ENCODE results near the gene ZSCAN25.
A peak's percentile ranks its signal among the peaks of the same experiment; 100 is the strongest.
"Not testable (repeated sequence)": the region's sequence is repeated elsewhere in the genome, so short reads cannot be mapped to it uniquely, and the experiment has no call there.

Gene ZSCAN25

DNA sequence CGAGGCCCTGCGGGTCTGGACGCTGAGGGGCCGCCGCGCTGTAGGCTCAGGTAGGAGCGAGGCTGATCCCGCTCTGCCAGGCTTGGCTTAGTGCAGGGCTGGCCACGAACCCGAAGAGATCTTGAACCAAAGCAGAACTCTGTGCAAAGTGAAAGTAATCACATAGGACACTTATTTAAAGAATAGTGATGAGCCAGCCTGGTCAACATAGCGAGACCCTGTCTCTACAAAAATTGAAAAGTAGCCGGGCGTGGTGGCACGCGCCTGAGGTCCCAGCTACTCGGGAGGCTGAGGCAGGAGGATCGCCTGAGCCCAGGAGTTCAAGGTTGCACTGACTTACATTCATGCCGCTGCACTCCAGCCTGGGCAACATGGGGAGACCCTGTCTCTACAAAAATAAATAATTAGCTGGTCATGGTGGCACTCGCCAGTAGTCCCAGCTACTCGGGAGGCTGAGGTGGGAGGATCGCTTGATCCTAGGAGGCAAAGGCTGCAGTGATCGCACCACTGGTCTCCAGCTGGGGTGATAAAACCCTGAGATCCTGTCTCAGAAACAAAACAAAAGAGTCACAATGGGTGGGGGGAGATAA is 541 bp downstream of the ZSCAN25 start:
- no peak for DNase-seq (ENCODE audit: low read depth)

DNA sequence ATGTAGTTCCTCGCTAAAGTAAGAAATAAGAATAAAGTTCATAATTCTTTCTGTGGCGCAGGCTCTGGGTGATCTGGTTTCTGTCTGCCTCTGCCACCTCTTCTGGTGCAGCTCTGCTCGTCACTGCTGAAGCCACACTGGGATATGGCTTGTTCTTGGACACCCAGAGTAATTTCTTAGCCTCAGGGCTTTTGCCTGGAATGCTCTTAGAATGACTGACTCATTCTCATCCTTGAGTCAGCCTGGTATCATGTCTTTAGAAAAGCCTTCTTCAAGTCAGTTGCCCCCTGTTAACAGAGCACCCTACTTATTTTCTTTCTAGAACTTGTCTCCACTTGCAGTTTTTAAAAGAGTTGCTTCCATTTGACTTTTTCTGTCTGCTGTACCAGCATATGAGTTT is 2.0 kb downstream of the ZSCAN25 start:
- DNase-seq (ENCODE audit: low read depth): no peak

DNA sequence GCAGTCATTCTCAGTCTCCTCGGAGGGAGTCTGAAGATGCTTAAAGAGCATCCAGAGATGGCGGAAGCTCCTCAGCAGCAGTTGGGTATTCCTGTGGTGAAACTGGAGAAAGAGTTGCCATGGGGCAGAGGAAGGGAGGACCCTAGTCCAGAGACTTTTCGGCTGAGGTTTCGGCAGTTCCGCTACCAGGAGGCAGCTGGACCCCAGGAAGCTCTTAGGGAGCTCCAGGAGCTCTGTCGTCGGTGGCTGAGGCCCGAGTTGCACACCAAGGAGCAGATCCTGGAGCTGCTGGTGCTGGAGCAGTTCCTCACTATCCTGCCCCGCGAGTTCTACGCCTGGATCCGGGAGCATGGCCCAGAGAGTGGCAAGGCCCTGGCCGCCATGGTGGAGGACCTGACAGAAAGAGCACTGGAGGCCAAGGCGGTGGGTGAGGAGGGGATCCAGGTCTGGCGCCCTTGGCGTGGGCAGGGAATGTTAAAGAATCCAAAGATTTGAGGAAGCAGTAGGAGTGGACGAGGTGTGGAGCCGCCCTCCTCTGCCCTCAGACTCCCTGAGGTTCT is 2.9 kb downstream of the ZSCAN25 start:
- DNase-seq (ENCODE audit: low read depth): no peak

DNA sequence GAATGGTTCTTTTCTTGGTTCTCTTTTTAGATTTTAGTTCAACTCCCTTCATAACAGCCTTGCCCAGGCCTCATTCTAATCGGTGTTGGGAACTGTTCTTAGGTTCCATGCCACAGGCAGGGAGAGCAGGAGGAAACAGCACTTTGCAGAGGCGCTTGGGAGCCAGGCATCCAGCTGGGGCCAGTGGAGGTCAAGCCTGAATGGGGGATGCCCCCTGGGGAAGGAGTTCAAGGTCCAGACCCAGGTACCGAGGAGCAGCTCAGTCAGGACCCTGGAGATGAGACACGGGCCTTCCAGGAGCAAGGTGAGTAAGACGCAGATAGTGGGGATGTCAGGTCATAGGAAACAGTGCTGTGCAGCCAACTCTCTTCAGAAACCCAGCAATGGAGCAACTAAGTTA is 4.5 kb downstream of the ZSCAN25 start:
- no peak for DNase-seq (ENCODE audit: low read depth)

DNA sequence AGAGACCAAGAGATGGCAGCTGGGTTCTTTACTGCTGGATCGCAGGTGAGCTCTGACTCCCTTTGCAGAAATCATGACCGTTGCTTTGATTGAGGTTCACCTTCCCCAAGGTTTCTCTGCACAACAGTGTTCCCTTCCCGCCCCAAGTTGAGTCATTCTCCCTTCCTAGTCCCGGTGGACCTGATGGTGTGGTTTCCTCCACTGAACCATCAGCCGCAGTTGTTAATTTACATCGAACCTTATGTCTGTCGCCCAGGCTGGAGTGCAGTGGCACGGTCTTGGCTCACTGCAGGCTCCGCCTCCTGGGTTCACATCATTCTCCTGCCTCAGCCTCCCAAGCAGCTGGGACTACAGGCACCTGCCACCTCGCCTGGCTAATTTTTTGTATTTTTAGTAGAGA is 5.8 kb downstream of the ZSCAN25 start:
- no peak for DNase-seq (ENCODE audit: low read depth)

DNA sequence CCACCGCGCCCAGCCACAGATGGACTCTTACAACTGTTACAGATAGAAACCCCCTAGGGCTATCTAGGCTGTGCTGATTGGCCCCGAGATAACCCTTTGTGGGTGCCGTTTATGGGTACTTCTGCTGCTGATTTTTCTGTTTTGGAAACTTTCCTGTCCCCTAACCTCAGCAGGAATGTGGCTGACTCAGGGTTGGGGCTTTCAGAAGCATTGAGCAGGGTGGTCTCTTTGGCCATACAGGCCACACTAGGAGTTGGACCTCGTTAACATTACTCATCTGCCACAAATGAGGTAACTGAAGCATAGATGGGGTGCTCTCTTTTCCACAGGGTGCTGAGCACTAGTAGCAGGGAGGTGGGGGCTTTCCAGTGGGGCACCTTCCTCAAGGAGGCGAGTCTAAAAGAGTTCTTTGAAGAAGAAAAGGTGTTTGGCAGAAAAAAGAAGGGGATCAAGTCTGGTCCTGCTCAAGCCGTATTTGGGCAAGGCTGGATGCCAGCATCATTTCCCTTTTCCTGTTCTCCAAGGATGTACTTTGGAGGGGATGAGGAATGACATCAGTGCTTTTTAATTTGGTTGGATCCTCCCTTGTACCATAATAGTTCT is 6.4 kb downstream of the ZSCAN25 start:
- no peak for DNase-seq (ENCODE audit: low read depth)

DNA sequence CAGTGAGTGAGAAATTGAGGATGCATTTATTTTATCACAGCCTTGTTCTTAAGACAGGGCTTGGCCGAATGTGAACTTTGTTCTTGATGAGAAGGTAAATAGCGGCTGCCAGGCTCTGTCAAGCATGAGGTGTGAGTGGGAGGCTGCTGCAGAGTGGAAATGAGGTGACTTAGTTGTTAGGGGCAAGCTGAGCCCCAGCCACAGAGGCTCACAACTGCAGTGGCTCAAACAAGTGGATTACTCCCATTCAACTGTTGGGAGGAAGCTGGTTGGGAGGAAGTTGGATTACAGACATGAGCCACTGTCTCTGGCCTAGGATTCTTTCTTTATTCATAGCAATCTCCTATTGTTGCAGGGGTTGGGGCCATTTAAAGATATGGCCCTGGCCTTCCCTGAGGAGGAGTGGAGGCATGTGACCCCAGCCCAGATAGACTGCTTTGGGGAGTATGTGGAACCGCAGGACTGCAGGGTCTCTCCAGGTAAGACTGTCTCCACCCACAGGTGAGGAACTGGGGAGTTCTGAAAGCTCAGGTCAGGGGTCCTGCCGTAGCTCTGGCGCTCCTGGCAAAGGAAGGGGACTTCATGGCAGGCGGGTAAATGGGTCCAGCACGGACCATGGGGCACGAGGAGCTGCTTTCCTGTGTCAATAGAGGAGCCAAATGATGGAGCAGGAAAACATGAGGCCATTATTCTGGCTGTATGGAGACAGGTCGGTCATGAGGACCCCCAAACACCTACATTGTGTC is 7.1 kb downstream of the ZSCAN25 start:
- DNase-seq (ENCODE audit: low read depth): no peak

DNA sequence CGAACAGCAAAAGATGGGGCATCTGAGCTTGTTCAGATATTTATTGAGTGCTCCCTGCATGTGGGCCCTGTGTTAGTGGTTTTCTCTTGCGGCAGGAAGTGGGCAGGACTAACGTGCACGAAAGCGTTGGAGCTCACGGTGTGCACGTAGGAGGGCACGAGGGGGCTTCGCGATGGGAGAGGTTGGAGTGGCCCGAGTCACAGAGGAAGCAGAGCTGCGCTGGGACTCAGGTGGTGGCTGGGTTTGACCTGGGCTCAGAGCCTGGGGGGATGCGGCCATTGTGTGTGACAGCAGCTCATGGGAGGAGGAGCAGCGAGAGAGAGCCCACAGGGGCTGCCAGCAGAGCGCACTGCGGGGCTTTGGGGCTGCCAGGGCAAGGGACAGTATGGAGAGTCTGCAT is 7.7 kb downstream of the ZSCAN25 start:
- peak; percentile 47 for DNase-seq (ENCODE audit: low read depth)

DNA sequence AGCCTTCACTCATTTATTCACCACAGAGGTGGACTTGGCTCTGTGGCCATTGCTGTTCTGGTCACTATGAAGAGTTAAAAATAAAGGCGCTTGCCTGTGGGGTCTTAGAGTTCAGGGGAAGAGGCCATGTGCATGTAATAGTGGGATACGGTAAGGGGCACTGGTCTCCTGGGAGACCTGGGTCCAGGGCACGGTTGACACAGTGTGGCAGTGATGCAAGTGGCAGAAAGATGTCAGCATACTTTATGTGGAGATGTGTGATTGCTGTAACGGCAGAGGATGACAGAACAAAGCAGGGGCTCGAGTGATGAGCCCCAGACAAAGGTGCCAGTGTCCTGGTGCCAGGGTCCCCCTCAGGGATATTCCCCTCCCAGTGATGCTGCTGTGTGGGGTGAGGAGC is 8.6 kb downstream of the ZSCAN25 start:
- DNase-seq (ENCODE audit: low read depth): no peak

DNA sequence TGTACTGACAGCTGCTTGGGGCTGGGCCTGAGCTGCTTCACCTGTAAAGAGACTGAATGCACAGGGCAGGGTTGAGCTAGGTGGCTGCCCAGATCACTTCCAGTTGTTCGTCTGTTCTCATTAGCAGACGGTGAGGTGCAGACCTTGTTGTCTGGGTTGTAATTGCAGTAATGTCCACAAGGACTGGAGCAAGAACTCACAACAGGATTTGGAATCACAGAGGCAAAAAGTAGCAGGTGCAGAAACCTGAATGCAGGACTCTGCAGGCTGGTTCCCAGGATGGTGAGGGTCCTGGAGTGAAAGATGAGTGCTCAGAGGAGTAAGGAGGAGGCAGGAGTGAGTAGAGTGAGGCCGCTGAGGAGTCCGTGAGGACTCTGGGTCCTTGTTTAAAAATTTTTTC is 9.2 kb downstream of the ZSCAN25 start:
- DNase-seq (ENCODE audit: low read depth): no peak

DNA sequence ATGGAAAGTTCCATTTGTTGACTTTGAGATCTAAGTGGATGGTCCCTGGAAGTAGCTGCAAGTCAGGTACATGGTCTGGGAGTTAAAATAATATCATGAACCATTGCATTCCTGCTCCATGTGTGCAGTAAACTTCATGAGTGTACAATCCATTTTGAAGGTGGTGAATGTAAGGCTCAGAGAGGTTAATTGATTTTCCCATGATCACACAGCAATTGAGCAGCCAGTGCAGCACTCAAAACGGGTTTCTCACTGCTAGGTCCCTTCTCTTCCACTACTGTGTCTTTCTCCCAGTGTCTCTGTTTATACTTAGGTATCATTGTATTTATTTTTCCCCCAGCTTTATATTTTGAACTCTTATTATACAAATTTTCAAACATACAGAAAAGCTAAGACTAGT is 9.9 kb downstream of the ZSCAN25 start:
- no peak for DNase-seq (ENCODE audit: low read depth)

DNA sequence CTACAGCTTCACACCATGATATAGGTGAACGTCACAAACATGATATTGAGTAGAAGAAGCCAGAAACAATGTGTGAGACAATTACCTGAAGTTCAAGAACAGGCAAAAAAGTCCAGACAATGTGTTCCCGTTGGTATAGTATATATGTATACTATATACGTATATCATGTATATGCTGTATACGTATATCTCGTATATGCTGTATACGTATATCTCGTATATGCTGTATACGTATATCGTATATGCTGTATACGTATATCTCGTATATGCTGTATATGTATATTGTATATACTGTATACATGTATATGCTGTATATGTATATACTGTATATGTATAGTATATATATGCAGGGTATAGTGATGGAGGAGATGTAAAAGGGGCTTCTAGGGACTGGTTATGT is 10.8 kb downstream of the ZSCAN25 start:
- DNase-seq (ENCODE audit: low read depth): no peak

DNA sequence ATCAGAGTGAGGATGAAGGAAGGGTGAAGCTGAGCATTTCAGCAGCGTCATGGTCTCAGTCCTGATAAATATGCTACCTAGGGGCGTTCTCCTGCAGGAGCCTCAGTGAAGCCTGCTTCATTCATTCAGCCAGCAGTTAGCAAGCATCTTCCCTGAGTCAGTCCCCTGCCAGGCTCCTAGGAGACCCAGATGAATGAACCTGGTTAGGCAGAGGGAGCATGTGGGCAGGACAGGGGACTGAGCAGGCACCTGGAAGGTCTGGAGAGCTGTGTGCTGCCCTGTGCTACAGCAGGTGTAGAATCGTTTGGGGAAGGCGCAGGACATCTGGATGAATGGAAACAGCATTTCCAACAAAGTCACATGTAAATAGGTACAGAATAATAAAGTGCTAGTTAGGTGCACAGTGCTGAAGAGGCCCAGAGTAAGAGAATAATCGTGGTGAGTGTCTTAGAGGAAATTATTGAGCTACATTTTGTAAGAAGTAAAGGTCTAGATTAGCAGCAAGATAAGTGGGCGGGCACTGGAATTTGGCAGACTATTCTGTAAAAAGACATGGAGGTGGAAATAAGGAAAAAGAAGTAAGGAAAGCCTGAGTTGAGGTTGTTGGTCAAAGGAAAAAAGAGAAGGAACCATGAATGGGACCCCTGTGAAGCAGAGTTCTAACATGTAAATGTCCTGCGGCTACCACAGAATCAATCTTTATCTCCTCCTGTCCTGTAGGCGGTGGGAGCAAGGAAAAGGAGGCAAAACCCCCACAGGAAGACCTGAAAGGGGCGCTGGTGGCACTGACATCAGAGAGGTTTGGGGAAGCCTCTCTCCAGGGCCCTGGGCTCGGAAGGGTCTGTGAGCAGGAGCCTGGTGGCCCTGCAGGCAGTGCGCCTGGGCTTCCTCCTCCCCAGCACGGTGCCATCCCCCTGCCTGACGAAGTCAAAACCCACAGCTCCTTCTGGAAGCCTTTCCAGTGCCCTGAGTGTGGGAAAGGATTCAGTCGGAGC is 12.0 kb downstream of the ZSCAN25 start:
- no peak for DNase-seq (ENCODE audit: low read depth)

DNA sequence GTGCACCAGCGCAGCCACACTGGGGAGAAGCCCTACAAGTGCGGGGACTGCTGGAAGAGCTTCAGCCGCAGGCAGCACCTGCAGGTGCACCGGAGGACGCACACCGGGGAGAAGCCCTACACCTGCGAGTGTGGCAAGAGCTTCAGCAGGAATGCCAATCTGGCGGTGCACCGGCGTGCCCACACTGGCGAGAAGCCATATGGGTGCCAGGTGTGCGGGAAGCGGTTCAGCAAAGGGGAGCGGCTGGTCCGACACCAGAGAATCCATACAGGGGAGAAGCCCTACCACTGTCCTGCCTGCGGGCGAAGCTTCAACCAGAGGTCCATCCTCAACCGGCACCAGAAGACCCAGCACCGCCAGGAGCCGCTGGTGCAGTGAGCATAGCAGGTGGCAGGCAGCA is 12.9 kb downstream of the ZSCAN25 start:
- no peak for DNase-seq (ENCODE audit: low read depth)

DNA sequence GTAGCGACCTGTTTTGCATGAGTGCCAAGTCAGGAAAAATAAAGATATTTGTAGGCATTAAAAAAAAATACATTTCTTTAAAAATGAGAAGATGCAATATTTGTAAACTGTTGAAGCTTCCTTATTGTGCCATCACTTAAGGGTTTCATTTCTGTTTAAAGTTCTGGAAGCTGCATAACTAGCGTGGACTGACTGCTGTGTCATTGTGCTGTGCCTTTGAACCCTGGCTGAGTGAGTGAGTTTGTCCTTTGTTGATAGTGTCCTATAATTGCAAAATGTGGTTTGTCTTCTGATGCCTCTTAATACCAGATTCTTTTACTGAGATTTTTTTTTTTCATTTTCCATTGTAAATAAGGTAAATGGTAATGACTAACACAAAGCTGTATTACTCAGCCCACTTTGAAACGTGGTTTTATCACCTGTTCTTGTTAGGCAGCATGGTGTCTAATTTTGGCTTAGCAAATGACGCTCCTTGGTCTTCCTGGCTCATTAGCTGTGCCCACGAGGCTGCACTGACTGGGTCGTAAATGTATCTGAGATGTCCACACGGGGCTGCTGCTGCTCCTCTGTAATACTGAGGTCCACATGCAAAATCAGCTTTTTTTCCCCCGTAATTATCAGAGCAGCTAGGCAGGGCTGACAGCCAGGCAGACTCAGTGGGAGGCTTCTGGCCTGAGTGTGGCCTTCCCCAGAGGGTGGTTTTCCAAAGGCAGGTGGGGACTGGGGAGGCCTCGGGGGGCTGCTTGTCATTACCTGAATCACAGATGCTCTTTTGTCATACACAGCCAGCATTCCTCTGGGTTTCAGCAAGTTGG is 14.8 kb downstream of the ZSCAN25 start:
- DNase-seq (ENCODE audit: low read depth): no peak

DNA sequence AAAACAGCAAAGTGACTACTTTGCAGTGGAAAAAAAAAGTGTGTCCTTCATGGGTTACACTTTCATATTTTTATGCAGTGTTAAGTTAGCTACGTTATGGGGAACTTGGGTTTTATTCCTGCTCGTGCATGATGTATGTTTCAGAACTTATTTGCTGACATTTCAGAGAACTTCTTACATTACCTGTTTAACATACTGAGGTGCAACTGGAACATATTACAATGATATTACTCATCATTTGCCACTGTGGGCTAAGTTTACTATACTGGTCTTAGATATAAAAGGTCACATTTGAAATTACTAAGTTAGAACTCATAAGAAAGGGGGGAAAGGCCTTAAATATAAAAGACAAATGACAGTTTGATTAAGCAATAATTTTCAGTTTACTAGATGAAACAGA is 20.7 kb downstream of the ZSCAN25 start:
- DNase-seq (ENCODE audit: low read depth): not testable (repeated sequence)

DNA sequence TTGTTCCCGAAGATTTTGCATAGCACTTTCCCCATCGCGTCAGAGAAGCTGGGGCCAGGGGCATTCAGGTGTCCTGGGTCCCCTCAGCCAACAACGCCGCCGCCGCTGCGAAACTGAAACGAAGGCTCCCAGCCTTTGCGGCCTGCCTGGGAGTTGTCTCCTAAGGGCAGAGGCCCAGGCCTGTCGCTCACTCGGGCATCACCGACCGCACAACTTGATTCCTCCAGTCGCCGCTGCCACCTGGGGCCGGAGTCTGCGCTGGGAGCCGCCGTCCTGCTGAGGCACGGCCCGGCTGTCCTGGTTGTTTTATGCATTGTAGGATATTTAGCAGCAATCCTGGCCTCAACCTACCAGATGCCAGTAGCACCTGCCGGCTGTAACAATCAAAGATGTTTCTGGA is 22.0 kb downstream of the ZSCAN25 start:
- no peak for DNase-seq (ENCODE audit: low read depth)

DNA sequence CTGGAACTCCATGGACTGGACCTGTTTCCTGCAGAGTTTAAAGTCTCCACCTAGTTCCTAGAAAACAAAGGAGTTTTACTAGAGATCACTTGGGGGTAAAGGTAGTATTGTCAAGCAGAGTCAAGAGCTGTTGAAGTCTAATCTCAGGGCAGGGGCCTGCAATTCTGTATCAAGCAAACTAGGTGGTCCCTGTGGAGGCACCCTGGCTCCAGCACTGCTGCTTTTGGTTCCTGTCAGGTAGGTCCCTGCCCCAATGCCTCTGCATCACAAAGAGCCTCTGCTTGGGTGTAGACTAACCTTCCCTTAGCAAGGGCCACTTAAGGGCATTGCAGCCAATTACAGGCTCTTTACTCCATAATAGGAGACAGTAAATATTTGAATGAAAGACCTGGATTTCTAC is 22.5 kb downstream of the ZSCAN25 start:
- DNase-seq (ENCODE audit: low read depth): no peak

DNA sequence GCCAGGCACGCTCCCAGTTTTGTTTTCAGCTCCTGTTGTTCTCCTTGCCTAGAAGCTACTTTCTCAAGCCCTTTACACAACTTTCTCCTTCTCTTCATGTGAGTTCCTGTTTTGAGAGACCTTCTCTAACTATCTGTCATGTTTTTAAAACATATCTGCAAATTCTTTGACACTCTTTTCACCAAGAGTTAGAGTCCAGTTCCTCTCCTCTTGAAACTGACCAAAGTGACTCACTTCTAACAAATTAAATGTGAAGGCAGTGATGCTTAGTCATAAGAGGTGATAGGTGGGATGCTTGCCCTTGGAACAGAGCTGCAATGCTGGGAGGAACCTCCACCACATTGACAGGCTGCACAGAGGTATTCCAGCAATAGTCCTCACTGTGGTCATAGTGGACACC is 25.3 kb downstream of the ZSCAN25 start:
- no peak for DNase-seq (ENCODE audit: low read depth)

DNA sequence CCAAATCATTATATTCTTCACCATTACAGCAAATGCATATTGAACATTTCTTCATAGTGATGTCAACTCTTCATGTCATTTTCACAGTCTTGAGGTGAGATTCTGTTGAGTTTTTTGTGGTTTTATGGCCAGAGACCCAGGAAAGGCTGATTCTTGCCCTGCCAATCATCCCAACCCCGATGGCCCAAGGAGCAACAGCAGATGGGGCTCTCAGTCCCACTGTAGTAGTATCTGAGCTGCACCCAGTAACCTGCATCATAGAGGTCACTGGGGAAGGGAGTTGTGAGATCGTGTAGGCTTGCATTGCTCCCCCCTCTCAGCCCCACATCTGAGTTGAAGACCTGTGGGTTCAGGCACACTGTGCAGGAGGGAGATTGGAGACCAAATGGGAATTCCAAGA is 26.7 kb downstream of the ZSCAN25 start:
- DNase-seq (ENCODE audit: low read depth): no peak

DNA sequence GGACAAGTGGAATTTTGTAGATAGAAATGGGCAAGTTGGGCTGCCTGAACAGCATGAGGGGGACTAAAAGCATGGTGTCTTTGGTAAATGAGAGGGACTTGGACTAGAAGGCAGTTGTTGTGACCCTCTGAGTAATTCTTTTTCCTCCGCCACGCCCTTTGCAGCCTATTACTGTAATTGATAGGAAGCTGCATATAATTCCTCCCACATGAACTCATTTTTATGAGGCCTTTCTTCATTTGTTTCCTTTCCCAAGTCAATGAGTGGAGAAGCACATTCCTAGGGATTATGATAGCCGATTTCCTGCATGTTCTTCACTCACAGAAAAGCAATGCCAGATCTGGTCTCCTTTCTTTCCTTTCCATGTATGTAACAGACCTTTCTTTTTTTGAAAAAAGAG is 27.7 kb downstream of the ZSCAN25 start:
- no peak for DNase-seq (ENCODE audit: low read depth)
